ENCODE data around the gene CDH24. TPM values are rescaled to one million over a fixed set of nuclear protein-coding genes. Genes with fewer than 3 reads are reported as not detected.

CDH24 gene
- polyA plus RNA-seq, 3 donors: 0.13 to 0.14 TPM; not detected in 1

DNA sequence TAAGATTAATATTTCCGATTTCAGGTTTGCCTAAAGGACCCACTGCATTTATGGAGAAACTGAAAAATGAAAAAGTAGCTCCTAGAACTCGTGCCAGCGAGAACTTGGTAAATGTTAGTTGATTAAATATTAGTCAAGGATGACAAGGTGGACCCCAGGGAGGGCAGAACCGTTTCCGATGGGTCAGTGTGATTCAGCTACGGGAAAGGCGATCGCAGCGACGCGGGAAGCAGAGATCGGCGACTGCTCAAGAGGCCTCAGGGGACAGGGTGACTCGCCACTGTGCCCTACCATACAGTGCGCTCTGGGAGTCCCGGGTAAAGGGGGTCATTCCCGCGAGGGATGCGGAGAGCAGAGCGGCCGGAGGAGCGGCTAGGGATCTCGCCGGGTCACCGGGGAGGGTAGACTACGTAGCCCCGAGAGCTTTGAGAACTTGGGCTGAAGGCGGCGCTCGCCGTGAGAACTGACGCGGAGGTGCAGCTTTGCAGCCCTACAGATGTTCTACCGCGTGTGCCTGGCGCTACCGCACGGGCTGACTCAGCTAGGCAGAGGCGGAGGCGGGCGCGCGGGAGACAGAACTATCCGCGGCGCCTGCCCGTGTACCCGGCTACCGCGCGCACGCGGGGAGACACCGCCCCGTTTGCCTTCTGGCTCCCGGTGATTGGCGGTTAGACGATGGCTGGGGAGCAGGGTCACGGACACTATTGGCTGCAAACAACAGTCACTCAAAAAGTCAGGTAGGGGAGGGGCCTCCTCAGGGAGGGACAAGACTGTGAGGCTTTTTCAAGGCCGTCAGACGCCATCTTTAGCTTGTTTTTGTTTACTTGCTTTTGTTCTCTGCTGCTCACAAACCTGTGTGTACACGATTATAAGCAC, 50.5 kb downstream of the CDH24 start:
- no peaks in the 10 kb centered on the region for H3K27me3 Mint-ChIP-seq (ENCODE audit: low read depth in 3 of 3)
- H3K4me1 Mint-ChIP-seq: peaks cover 21% of the 10 kb centered on the region
- Histone ChIP-seq H3K9me3 (replicated peaks in 1 of 2; ENCODE audit: control insufficient read depth in 1 of 2, insufficient read depth in 1 of 2, low read length in 2 of 2) (no peaks in the 10 kb centered on the region), H4K20me1 (ENCODE audit: insufficient read depth, low read length) (no peaks in the 10 kb centered on the region), H3K4me2 (replicated peaks; ENCODE audit: extremely low read depth, low read length, poor library complexity, severe bottlenecking) (peak overlapping the region; percentile 88), H3K27ac (ENCODE audit: low read depth in 1 of 2, low read length in 2 of 2) (peak overlapping the region; percentile 85 to 96), H3K36me3 (replicated peaks in 1 of 2; ENCODE audit: control insufficient read depth in 1 of 2, insufficient read depth in 2 of 2, low read length in 2 of 2) (no peaks in the 10 kb centered on the region), H3K9ac (ENCODE audit: insufficient read depth, low read length, poor library complexity, severe bottlenecking) (peak overlapping the region; percentile 75), H3K4me3 (replicated peaks in 1 of 3; ENCODE audit: low read depth in 2 of 3, low read length in 3 of 3) (peak overlapping the region; percentile 85 to 95 (median 89)), H2AFZ (ENCODE audit: insufficient read depth, low read depth, low read length, poor library complexity, severe bottlenecking) (peak overlapping the region; percentile 98), H3K79me2 (ENCODE audit: insufficient read depth, low read length) (peaks cover 26% of the 10 kb centered on the region), H3K27me3 (ENCODE audit: control insufficient read depth in 2 of 2, insufficient read depth in 2 of 2, low read length in 2 of 2) (no peaks in the 10 kb centered on the region), H3K4me1 (ENCODE audit: control insufficient read depth in 1 of 2, insufficient read depth in 2 of 2, low read length in 2 of 2) (peaks cover 30 to 40% of the 10 kb centered on the region in 2 donors)
- peak overlapping the region; percentile 92 to 98 (median 96) for H3K27ac Mint-ChIP-seq
- TF ChIP-seq, protein P1, sequence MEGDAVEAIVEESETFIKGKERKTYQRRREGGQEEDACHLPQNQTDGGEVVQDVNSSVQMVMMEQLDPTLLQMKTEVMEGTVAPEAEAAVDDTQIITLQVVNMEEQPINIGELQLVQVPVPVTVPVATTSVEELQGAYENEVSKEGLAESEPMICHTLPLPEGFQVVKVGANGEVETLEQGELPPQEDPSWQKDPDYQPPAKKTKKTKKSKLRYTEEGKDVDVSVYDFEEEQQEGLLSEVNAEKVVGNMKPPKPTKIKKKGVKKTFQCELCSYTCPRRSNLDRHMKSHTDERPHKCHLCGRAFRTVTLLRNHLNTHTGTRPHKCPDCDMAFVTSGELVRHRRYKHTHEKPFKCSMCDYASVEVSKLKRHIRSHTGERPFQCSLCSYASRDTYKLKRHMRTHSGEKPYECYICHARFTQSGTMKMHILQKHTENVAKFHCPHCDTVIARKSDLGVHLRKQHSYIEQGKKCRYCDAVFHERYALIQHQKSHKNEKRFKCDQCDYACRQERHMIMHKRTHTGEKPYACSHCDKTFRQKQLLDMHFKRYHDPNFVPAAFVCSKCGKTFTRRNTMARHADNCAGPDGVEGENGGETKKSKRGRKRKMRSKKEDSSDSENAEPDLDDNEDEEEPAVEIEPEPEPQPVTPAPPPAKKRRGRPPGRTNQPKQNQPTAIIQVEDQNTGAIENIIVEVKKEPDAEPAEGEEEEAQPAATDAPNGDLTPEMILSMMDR (IDR thresholded peaks at IDR 0.05): peak; percentile 29
- peak; percentile 96 to 97 (median 97) for DNase-seq
- H3K4me3 Mint-ChIP-seq: peak overlapping the region; percentile 99
- H3K9me3 Mint-ChIP-seq: no peaks in the 10 kb centered on the region
- intact Hi-C loops (cut with micrococcal nuclease): loop anchor here in 1 of 2 donors (10.0 kb wide), 1 partner anchor 1438 kb away; the partner anchor contains the start of gene SDR39U1
- under 1% methylated on average over 56 of the region's 62 CpGs for WGBS (ENCODE audit: insufficient coverage)
- H3K36me3 Mint-ChIP-seq: peaks cover 0 to 4% of the 10 kb centered on the region in 2 donors

DNA sequence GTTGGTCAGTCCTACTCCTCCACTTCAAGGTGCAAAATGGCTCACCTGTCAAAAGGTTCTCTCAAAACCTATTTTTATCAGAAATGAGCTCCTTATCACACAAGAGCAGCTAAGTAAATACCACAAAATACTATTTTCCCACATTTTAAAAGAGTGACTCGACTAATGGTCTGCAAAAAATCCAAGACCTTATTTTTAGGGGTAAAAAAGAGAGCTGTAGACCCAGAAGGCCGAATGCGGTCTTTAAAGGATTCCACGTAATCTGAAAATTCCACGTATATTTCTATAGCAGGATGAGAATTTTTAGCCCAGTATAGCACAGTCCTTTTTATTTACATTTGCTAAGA, 51.2 kb downstream of the CDH24 start:
- H3K4me1 Mint-ChIP-seq: peaks cover 21% of the 10 kb centered on the region
- Histone ChIP-seq H3K9ac (ENCODE audit: insufficient read depth, low read length, poor library complexity, severe bottlenecking) (peak overlapping the region; percentile 75), H3K27ac (ENCODE audit: low read depth in 1 of 2, low read length in 2 of 2) (peak overlapping the region in 1 of 2 donors; percentile 96), H3K79me2 (ENCODE audit: insufficient read depth, low read length) (peaks cover 26% of the 10 kb centered on the region), H2AFZ (ENCODE audit: insufficient read depth, low read depth, low read length, poor library complexity, severe bottlenecking) (peak overlapping the region; percentile 98), H3K4me2 (replicated peaks; ENCODE audit: extremely low read depth, low read length, poor library complexity, severe bottlenecking) (peak overlapping the region; percentile 88), H3K4me1 (ENCODE audit: control insufficient read depth in 1 of 2, insufficient read depth in 2 of 2, low read length in 2 of 2) (peaks cover 30 to 40% of the 10 kb centered on the region in 2 donors), H3K36me3 (replicated peaks in 1 of 2; ENCODE audit: control insufficient read depth in 1 of 2, insufficient read depth in 2 of 2, low read length in 2 of 2) (no peaks in the 10 kb centered on the region), H3K9me3 (replicated peaks in 1 of 2; ENCODE audit: control insufficient read depth in 1 of 2, insufficient read depth in 1 of 2, low read length in 2 of 2) (no peaks in the 10 kb centered on the region), H3K4me3 (replicated peaks in 1 of 3; ENCODE audit: low read depth in 2 of 3, low read length in 3 of 3) (peak overlapping the region; percentile 85 to 95 (median 89)), H3K27me3 (ENCODE audit: control insufficient read depth in 2 of 2, insufficient read depth in 2 of 2, low read length in 2 of 2) (no peaks in the 10 kb centered on the region), H4K20me1 (ENCODE audit: insufficient read depth, low read length) (no peaks in the 10 kb centered on the region)
- no peaks in the 10 kb centered on the region for H3K9me3 Mint-ChIP-seq
- WGBS (ENCODE audit: insufficient coverage): no CpG with 5 or more reads among the region's 5 CpGs
- H3K27me3 Mint-ChIP-seq (ENCODE audit: low read depth in 3 of 3): no peaks in the 10 kb centered on the region
- DNase-seq: no peak
- peak overlapping the region; percentile 99 for H3K4me3 Mint-ChIP-seq
- peak overlapping the region in 6 of 7 donors; percentile 92 to 97 (median 96) for H3K27ac Mint-ChIP-seq
- peaks cover 0 to 4% of the 10 kb centered on the region in 2 donors for H3K36me3 Mint-ChIP-seq
- TF ChIP-seq, protein P1 (IDR thresholded peaks at IDR 0.05): no peak
- intact Hi-C loops (cut with micrococcal nuclease): loop anchor here in 1 of 2 donors (10.0 kb wide), 1 partner anchor 1439 kb away; the partner anchor contains the start of gene SDR39U1

Measured in CD14-positive monocyte (primary cell).